HG02678 (cell line): ENCODE data around the gene TREM2.
"Not testable (repeated sequence)": the region's sequence is repeated elsewhere in the genome, so short reads cannot be mapped to it uniquely, and the experiment has no call there.

Source experiments
- ATAC-seq: cut with Tn5 transposase; IDR thresholded peaks from one replicate; pipeline ENCODE4 v1.9.1; 2021; ENCODE audit warnings: mild to moderate bottlenecking, moderate library complexity; ENCODE audit not compliant: unreplicated experiment

The TREM2 gene

GRCh38 chr6:41156001-41156400 lies 6.9 kb downstream of the TREM2 start:
- ATAC-seq = no peak

GRCh38 chr6:41155132-41155805 lies 7.6 kb downstream of the TREM2 start:
- no peak for ATAC-seq

GRCh38 chr6:41153992-41154625 lies 8.8 kb downstream of the TREM2 start, which contains the start of gene TREML1:
Gene TREML1, minus strand, starts transcription at chr6:41154347. Its CDS starts 59 bp downstream, at chr6:41154288.
- ATAC-seq = no peak

GRCh38 chr6:41153451-41153850 lies 9.5 kb downstream of the TREM2 start:
- ATAC-seq = no peak

GRCh38 chr6:41150671-41151070 lies 12.2 kb downstream of the TREM2 start:
- ATAC-seq = no peak

GRCh38 chr6:41147917-41148316 lies 15.0 kb downstream of the TREM2 start:
- ATAC-seq = no peak

GRCh38 chr6:41136911-41137310 lies 26.0 kb downstream of the TREM2 start:
- ATAC-seq = no peak

- ATAC-seq = no peak
These were observed 27.7 kb downstream of the TREM2 start for GRCh38 chr6:41135062-41135832.

GRCh38 chr6:41132254-41132653 lies 30.7 kb downstream of the TREM2 start:
- ATAC-seq = no peak

GRCh38 chr6:41125282-41125681 lies 37.6 kb downstream of the TREM2 start:
- ATAC-seq = no peak

- no peak for ATAC-seq
These were observed 40.0 kb downstream of the TREM2 start for GRCh38 chr6:41122918-41123317.

GRCh38 chr6:41122373-41122772 lies 40.5 kb downstream of the TREM2 start:
- no peak for ATAC-seq

- ATAC-seq = no peak
These were observed 42.9 kb downstream of the TREM2 start for GRCh38 chr6:41120058-41120457.

- ATAC-seq = no peak
These were observed 43.4 kb downstream of the TREM2 start for GRCh38 chr6:41119508-41119907.

GRCh38 chr6:41115027-41115426 lies 47.9 kb downstream of the TREM2 start:
- ATAC-seq = not testable (repeated sequence)

- no peak for ATAC-seq
These were observed 51.9 kb downstream of the TREM2 start for GRCh38 chr6:41111017-41111416.
